SKM-1 (cell line): ENCODE measurements around the gene PDK2.
"Not testable (repeated sequence)": the region's sequence is repeated elsewhere in the genome, so short reads cannot be mapped to it uniquely, and the experiment has no call there.

Experiments used
- DNase-seq: peaks from one replicate; lab custom pipeline; 2025; ENCODE audit not compliant: unreplicated experiment; lab: John Stamatoyannopoulos, UW

The PDK2 gene

DNA sequence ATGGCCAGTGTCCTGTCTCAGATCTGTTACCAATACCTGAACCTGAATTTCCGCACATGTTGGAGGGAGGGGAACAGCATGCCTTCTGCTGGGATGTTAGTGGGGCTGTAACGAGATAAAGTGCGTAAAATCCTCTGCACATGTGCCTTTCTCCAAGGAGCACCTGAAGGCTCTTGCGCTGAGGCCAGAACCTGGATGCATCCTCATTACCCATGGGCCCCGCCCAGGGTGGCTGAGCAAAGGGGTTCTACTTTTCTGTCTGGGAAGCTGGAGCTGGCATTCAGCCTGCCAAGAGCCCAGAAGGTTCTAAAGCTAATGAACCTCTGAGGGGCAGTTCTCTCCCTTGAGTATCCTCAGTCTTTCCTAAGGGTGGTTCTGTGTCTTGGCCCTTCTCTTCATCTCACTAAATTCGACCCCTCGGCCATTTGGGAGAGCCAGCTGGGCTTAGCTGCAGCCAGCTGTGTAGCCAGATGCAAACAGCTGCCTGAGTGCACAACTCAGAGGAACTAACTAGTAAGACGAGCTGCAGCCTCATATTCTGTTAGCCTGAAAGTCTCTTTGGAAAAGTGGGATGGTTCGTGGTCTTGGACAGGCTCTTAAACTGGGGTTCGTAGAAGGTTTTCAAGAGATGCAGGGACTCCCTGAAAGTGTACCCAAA is 36.7 kb upstream of the PDK2 start:
- no peak for DNase-seq

DNA sequence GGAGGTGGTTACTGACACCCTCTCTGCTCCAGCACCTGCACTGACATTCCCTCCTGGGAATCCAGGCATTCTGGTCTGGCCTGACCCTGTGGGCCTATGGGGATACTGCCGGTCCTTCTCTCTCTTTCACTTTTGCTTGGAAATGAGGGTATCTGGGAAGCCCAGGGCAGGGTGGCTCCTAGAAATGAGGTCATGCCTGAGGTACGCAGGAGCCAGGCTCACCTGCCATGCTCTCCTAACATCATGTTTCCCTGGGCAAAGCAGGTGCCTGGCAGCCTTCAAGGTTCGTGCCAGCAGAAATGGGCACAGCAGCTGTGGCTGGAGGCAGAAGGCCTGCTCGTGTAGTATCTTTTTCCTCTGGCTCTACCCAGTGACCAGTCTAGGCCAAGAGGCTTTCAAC is 35.9 kb upstream of the PDK2 start:
- no peak for DNase-seq

DNA sequence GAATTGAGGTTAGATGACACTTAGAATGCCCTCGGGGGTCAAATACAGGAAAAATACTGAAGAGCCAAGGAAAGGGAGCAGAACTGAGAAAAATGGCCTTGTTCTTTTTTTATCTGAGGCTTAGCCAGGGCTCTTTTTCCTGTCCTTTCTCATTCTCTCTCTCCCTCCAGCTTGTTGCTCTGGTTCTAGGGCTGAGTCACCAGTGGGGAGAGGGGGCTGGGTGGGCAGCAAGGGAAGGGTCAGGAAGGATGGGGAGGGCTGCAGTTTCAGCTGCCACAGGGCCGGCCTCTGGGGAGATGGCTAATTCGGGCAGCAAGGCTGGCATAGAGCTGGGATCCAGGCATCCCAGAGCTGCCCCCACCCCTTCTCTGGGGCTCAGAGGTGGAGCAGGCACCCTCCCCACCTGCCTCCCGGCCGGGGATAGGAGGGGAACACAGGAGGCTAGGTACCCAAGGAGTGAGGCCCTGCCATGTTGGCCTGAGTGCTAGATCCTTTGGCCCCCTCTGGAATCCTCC is 35.3 kb upstream of the PDK2 start:
- DNase-seq: no peak

DNA sequence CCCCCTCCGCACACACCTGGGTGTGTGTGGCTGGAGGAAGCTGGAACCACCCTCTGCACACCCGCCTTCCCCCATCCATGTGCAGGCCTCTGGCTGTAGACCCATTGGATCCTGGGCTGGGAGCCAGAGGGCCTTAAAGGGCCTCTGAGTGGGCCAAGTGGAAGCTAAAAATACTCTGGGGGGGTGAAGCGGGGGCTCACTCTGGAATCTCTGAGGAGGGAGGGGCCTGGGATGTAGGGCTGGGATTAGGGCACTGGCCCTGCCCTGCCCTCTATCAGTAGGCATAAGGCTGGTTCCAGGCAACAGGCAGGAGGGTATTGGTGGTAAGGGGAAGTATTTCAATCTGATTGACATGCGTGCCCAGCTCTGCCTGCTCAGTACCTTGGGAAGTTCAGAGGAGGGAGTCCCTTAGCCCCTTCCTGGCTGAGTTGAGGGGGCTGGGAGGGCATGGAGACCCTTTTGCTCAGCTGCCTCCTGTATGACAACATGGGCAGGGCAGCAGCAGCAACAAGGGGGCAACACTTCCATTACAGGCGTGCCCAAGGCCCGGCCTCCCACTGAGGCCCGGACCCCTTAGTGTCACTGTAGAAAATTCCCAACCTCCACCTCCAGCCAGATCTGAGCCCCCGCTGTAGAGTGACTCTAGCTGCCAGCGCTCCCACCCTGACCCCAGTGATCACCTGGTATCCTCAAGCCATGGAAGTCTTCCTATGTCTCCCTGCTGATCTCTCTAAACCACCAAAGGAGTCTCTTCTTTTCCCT is 34.0 kb upstream of the PDK2 start:
- DNase-seq: no peak

DNA sequence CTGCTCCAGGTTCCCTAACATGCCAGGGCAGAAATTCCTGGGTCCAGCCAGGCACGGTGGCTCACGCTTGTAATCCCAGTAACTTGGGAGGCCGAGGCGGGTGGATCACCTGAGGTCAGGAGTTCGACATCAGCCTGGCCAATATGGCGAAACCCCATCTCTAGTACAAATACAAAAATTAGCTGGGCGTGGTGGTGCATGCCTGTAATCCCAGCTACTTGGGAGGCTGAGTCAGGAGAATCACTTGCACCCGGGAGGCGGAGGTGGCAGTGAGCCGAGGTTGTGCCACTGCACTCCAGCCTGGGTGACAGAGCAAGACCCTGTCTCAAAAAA is 33.5 kb upstream of the PDK2 start:
- not testable (repeated sequence) for DNase-seq

DNA sequence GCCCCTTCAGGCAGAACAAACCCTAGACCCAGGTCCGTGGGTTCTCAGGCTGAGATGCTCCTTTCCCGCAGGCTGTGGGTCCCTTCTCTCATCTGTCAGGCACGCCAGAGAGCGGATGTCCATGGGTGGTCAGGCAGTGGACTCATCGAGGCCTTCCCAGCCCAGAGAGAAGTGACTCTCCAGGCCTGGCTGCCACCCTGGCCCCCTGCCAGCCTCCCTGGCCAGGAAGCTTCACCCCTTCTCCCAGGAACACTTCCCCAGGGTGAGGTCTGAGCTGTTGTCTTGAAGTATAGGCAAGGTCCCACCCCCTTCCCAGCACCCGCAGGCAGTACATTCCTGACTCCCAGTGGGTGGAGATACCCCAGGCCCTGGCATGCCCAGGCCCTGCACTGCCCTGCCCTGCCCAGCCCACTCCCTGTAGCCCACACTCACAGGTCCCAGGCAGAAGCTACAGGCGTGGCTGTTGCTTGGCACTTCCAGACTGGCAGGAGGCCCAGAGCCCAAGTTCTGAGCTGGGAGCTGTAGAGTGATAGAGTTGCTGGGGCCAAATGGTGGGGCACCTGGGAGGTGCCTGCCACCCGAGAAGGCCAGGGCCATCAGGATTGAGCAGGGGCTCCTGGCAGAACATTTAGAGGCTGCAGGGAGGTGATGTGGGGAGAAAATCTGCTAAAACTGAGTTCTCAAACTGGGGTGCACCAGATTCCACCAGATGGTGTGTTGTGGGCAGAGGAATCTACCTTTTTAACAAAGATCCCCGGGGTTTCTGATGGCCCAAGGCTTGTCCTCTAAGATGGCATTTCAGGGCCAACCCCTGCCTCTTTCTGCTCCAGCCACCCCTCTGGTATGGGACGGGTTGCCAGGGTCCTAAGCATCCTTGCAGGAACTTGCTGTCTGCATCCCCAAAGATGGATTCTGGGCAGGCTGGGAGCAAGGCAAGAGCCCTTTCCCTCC is 32.6 kb upstream of the PDK2 start:
- DNase-seq: no peak

DNA sequence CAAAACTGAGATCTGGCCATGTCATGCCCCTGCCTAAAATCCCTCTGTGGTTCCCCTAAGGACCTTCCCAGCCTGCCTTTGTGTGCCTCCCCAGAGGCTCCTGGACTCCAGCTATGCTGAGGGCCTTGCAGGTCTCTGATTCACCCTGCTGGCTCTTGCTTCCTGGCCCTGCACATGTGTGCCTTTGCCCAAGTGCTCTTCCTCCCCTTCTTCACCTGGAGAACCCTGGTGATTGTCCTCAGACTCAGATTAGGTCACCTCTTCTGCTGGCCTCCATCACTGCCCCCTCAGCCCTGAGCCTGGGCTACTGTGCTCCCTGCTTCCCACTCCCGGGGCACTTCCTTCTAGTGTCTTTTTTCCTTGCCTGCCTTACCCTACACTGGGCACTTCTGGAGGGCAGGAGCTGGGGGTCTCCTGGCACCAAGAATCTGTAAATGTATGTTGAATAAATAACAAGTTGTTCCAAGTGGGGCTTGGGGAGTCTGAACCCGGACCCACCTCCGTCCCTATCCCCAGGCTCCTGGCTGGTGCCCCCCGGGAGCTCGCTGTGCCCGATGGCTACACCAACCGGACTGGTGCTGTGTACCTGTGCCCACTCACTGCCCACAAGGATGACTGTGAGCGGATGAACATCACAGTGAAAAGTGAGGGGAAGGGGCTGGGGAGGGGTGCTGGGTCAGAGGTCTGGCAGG is 31.4 kb upstream of the PDK2 start:
- DNase-seq: no peak

DNA sequence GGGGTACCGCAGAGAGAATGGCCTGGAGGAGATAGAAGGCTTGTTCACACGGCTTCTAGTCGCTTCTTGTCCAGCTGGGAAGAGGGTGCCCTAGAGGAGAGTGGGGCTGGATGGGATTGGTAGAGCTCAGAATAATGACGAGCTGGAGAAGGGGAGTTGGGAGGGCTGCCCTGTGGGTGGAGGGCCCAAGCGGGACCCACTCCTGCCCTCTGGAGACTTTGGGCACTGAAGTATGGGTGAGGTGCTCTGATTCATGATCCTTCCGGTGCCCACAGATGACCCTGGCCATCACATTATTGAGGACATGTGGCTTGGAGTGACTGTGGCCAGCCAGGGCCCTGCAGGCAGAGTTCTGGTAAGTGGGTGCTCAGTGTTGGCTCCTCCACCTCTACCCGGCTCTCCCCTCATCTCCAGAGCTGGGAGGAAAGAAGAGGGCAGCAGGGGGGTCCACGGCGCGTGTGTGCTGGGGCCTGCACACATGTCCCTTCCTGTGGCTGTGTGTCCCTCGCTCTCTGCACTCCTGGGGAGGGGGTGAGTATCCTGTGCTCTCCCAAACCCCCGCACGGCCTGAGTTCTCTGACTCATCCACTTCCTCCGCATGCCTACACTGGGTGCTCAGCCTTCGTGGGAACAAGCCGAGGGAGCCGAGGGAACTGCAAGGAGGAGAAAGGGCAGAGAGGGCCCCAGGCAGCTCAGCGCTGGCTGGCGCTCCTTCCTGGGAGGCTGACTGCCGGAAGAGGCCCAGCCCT is 30.7 kb upstream of the PDK2 start:
- DNase-seq: no peak

DNA sequence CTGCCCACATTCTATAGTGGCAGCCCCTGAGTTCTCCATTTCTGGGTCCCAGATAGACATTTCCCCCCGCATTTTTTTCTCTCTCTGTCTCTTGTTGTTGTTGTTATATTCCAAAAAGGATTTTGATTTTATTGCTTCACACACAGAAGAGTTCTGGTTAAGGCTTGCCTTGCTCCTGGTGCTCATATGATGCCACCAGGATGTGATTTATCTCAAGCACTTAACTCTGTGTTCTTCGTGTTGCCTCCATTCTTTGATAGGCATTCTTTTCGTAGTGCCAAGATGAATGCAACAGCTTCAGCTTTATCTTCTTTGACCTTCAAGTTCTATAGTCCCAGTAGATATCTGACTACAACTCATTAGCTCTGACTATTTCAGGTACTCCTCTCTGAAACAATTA is 30.1 kb upstream of the PDK2 start:
- DNase-seq: no peak

DNA sequence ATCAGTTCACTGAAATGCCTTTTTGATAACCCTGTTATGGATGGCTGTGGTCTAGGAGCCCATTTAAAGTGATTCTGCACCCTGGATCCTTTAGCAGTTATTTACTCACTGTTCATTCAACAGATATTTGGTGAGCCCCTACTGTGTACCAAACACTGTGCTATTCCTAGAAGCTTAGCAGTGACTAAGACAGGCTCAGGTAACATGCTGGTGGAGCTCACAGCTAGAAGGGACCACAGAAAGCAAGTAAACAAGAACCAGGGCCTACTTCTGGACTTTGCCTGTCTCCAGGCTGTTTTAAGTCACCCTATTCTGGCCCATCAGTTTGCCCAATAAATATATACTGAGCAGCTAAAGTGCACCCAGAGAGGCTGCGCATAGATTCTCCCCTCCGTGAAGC is 28.2 kb upstream of the PDK2 start:
- no peak for DNase-seq

DNA sequence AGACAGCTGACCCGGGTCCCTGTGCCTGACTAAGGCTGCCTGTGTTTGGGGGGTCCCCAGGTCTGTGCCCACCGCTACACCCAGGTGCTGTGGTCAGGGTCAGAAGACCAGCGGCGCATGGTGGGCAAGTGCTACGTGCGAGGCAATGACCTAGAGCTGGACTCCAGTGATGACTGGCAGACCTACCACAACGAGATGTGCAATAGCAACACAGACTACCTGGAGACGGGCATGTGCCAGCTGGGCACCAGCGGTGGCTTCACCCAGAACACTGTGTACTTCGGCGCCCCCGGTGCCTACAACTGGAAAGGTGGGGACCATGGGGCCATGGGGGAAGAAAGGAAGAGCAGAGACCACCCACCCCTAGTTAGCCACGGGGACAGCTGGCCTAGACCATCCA is 27.2 kb upstream of the PDK2 start:
- DNase-seq: no peak

DNA sequence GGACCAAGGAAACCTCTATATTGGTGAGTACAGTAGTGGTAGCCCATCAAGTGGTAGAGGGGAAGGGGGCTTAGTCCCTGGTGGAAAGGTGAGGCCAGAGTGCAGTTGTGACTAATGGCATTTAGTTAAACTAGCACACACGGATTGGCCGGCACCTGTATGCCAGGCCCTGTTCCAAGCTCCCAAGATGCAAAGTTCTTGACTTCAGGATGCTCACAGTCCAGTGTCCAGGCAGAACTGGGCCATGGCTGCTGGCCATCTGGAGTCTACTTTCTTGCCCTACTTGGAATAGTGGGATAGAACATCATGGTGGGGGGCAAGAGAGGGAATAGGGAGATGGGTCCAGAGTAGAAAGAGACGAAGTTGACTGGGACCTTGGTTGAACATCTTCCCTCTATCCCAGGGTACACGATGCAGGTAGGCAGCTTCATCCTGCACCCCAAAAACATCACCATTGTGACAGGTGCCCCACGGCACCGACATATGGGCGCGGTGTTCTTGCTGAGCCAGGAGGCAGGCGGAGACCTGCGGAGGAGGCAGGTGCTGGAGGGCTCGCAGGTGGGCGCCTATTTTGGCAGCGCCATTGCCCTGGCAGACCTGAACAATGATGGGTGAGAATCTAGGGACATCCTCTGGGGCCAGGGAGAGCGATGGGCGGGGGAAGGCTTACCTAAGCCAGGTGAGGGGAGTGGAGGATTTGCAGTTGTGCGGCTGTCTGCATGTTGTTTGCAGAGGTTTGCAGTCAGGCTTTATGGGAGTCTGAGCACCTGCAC is 24.1 kb upstream of the PDK2 start:
- no peak for DNase-seq

DNA sequence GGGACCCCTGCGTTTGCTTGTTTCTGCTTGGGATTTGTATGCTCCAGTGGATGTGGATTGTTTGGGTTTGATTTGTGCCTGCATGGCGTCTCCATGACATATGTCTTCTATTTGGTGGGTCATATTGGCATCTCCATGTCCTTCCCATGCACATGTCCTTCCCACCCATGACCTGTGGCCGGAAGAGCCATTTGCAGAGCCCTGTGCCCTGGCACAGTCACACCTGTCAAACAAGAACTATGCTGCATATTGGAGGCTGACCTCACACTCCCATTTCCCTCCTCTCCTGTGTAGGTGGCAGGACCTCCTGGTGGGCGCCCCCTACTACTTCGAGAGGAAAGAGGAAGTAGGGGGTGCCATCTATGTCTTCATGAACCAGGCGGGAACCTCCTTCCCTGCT is 23.5 kb upstream of the PDK2 start:
- no peak for DNase-seq

DNA sequence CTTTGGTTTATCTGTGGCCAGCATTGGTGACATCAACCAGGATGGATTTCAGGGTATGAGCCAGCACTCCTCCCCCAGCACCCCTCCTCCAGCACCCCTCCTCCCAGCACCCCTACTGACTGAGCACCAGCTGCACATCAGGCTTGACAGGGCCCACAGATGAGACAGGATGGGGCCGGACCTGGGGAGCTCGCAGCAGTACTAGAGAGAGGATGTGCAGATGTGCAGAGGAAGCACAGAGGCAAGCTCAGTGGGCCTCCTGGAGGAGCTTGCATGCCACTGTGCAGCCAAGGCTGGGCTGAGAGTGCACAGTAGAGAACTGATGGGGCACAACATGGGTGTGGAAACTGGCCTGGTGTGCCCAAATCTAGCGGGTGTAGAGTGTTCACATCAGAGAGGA is 23.0 kb upstream of the PDK2 start:
- DNase-seq: no peak

DNA sequence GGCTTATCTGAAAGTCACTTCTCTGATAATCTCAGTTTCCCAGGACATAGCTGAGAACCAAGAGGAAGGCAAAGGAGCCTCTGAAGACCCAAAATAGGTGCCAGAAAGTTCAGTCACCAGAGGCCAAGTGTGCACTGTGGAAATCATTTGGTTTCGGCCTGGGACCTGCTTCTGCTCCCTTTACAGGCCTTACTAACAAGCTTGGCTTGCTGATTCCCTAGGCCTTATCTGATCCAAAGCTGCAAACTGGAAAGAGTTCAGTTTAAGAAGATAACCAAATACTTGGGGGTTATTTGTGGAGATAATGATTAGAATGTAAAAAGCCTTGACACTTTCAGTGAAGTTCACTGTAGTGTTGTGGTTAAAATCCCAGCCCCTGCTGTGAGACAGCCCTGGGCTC is 22.2 kb upstream of the PDK2 start:
- DNase-seq: no peak

DNA sequence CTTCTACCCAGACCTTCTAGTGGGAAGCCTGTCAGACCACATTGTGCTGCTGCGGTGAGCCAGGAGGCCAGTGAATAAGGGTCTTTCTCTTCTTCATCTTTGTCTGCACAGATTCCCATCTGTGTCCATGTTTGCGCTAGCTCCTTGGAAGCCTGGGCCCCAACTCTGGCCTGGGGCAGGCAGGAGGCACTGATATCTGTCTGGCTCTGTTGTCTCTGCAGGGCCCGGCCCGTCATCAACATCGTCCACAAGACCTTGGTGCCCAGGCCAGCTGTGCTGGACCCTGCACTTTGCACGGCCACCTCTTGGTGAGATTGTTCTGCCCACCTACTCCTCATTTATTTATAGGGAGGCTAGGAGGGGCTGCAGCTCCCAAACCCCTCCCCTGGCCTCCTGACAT is 20.9 kb upstream of the PDK2 start:
- no peak for DNase-seq

DNA sequence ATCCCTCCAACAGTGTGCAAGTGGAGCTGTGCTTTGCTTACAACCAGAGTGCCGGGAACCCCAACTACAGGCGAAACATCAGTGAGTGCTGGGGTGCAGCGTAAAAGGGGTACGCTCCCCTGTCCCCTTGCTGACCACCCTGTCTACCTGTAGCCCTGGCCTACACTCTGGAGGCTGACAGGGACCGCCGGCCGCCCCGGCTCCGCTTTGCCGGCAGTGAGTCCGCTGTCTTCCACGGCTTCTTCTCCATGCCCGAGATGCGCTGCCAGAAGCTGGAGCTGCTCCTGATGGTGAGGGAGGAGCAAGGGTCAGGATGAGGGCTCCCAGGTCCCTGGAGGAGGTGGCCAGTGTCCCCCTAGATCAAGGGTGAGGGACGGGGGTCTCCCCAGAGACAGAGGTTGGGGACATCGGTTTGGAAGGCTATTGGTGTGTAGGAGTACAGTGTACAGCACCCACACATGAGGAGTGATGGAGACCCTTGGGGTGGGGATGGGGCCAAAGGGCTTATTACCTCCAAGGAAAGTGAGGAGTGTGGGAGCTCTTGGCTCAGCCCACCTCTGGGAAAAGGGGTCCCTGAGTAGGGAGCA is 19.6 kb upstream of the PDK2 start:
- no peak for DNase-seq

DNA sequence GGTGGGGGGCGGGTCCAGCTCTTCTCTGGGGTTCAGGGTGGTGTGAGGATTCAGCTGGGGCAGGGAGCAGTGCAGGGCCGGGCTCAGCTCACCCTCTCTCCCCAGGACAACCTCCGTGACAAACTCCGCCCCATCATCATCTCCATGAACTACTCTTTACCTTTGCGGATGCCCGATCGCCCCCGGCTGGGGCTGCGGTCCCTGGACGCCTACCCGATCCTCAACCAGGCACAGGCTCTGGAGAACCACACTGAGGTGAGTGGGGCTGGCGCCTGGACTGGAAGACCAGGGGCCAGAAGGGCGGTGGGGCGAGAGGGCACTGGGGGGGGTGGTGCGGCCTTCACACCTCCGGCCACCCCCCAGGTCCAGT is 18.9 kb upstream of the PDK2 start:
- DNase-seq: no peak

DNA sequence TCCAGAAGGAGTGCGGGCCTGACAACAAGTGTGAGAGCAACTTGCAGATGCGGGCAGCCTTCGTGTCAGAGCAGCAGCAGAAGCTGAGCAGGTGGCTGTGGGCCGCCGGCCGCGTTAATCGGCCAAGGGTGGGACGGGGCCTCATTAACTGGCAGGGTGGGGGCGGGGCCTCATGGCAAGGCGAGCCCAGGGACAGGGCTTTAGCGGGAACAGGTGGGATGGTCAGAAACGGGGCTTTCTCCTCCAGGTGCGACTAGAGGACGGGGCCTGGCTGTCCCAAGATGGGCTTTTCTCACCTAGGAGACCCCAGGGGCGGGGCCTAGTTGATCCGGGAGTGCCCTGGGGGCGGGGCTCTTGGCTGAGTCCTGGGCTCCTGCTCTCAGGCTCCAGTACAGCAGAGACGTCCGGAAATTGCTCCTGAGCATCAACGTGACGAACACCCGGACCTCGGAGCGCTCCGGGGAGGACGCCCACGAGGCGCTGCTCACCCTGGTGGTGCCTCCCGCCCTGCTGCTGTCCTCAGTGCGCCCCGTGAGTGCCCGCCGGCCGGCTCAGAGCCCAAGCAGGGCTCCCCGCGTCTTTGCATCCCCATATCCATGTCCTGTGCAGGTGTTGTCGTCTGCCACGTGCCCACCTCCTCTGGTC is 18.4 kb upstream of the PDK2 start:
- no peak for DNase-seq
